Measurements from ENCODE around the gene CENPW.

Gene CENPW

GRCh38 chr6:126385536-126385935, 45.6 kb downstream of the CENPW start:
- Mint-ChIP-seq H3K27ac (no peak overlapping the region), H3K4me1 (no peaks in the 10 kb centered on the region), H3K4me3 (no peak overlapping the region), H3K9me3 (peaks cover 41% of the 10 kb centered on the region), H3K36me3 (ENCODE audit: low read depth) (peaks cover 30% of the 10 kb centered on the region), H3K27me3 (ENCODE audit: low read depth) (no peaks in the 10 kb centered on the region)
- TF ChIP-seq CTCF (IDR thresholded peaks at IDR 0.05; ENCODE audit: unreplicated experiment in 3 of 3) = no peak

- TF ChIP-seq CTCF (IDR thresholded peaks at IDR 0.05; ENCODE audit: unreplicated experiment in 3 of 3) = no peak
These were observed 48.2 kb downstream of the CENPW start for GRCh38 chr6:126388104-126388598.

GRCh38 chr6:126396131-126396530, 56.2 kb downstream of the CENPW start:
- H3K27ac Mint-ChIP-seq = no peak overlapping the region
- no peaks in the 10 kb centered on the region for H3K27me3 Mint-ChIP-seq (ENCODE audit: low read depth)
- H3K4me3 Mint-ChIP-seq = no peak overlapping the region
- no peaks in the 10 kb centered on the region for H3K36me3 Mint-ChIP-seq (ENCODE audit: low read depth)
- H3K4me1 Mint-ChIP-seq = no peaks in the 10 kb centered on the region
- no peak for TF ChIP-seq CTCF (IDR thresholded peaks at IDR 0.05; ENCODE audit: unreplicated experiment in 3 of 3)
- peaks cover 21% of the 10 kb centered on the region for H3K9me3 Mint-ChIP-seq

More at GRCh38 chr6:126388104-126388598, 48.2 kb downstream of the CENPW start:
- no peaks in the 10 kb centered on the region for H3K27me3 Mint-ChIP-seq (ENCODE audit: low read depth)
- H3K27ac Mint-ChIP-seq = peak overlapping the region; percentile 16 to 77 (median 39)
- H3K36me3 Mint-ChIP-seq (ENCODE audit: low read depth) = peaks cover 9% of the 10 kb centered on the region
- peaks cover 30% of the 10 kb centered on the region for H3K9me3 Mint-ChIP-seq
- H3K4me3 Mint-ChIP-seq = no peak overlapping the region
- H3K4me1 Mint-ChIP-seq = no peaks in the 10 kb centered on the region

Data from nephron (organoid).